WTC11 (cell line): ENCODE data around the gene KLHL13. TPM values are rescaled to one million over a fixed set of nuclear protein-coding genes. Genes with fewer than 3 reads are reported as not detected.
"Not testable (repeated sequence)": the region's sequence is repeated elsewhere in the genome, so short reads cannot be mapped to it uniquely, and the experiment has no call there.

ENCODE experiments used
- ATAC-seq: fragments of 200-7000 bp; cut with Tn5 transposase; 2 replicates; pipeline ENCODE4 v1.10.0; 2021; ENCODE audit warnings: mild to moderate bottlenecking, moderate library complexity
- CTCF ChIA-PET: fragments of 300-600 bp; sonication (Branson Sonifier 250); formaldehyde crosslinking; loops from one replicate; lab custom pipeline; 2021; ENCODE audit warnings: antibody characterized with exemption; lab: Charles Lee
- POLR2A ChIA-PET: fragments of 350-600 bp; sonication (Branson Sonifier 250); formaldehyde crosslinking; loops from one replicate; lab custom pipeline; 2021; ENCODE audit warnings: antibody characterized with exemption; lab: Charles Lee
- DNase-seq: peaks from one replicate; pipeline ENCODE4 v3.0.0; 2021; ENCODE audit warnings: low spot score
- H3K27ac Mint-ChIP-seq: 2 replicates; pipeline ENCODE4 v1.8.0; 2021; ENCODE audit warnings: mixed read lengths
- H3K27me3 Mint-ChIP-seq: 2 replicates; pipeline ENCODE4 v1.8.0; 2021; ENCODE audit warnings: low read depth, mild to moderate bottlenecking, moderate library complexity, mixed read lengths
- H3K36me3 Mint-ChIP-seq: 2 replicates; pipeline ENCODE4 v1.8.0; 2021; ENCODE audit warnings: mixed read lengths
- H3K4me1 Mint-ChIP-seq: 2 replicates; pipeline ENCODE4 v1.8.0; 2022; ENCODE audit warnings: mixed read lengths
- H3K4me3 Mint-ChIP-seq: 2 replicates; pipeline ENCODE4 v1.8.0; 2021; ENCODE audit warnings: mild to moderate bottlenecking, moderate library complexity, mixed read lengths
- H3K9me3 Mint-ChIP-seq: 2 replicates; pipeline ENCODE4 v1.8.0; 2021; ENCODE audit warnings: mixed read lengths
- AFF4 ChIP-seq: sonication (generic); formaldehyde crosslinking; IDR thresholded peaks from 2 replicates; pipeline ENCODE4 v1.8.1; 2023; ENCODE audit warnings: mild to moderate bottlenecking, missing genetic modification reagents, borderline replicate concordance
- ELF4 ChIP-seq: sonication (generic); formaldehyde crosslinking; IDR thresholded peaks from 2 replicates; pipeline ENCODE4 v1.8.1; 2022; ENCODE audit warnings: low read depth, mild to moderate bottlenecking, moderate library complexity, missing genetic modification reagents
- FOXK1 ChIP-seq: sonication (generic); formaldehyde crosslinking; IDR thresholded peaks from 2 replicates; pipeline ENCODE4 v1.8.0; 2022; ENCODE audit warnings: mild to moderate bottlenecking, moderate library complexity, missing genetic modification reagents
- FOXP1 ChIP-seq: sonication (generic); formaldehyde crosslinking; IDR thresholded peaks from 2 replicates; pipeline ENCODE4 v1.8.0; 2022; ENCODE audit warnings: missing genetic modification reagents, mild to moderate bottlenecking, moderate library complexity, borderline replicate concordance
- GABPB1 ChIP-seq: sonication (generic); formaldehyde crosslinking; IDR thresholded peaks from 2 replicates; pipeline ENCODE4 v1.8.1; 2023; ENCODE audit warnings: mild to moderate bottlenecking, missing genetic modification reagents
- IRF2 ChIP-seq: sonication (generic); formaldehyde crosslinking; IDR thresholded peaks from 2 replicates; pipeline ENCODE4 v1.8.0; 2022; ENCODE audit warnings: low read depth, missing genetic modification reagents, borderline replicate concordance
- JAZF1 ChIP-seq: fragments of 250-450 bp; sonication (Bioruptor Pico); IDR thresholded peaks from 2 replicates; pipeline ENCODE4 v1.9.0; 2021; ENCODE audit warnings: moderate library complexity, mild to moderate bottlenecking, inconsistent platforms
- MAX ChIP-seq: sonication (generic); formaldehyde crosslinking; IDR thresholded peaks from 2 replicates; pipeline ENCODE4 v1.8.0; 2022; ENCODE audit warnings: mild to moderate bottlenecking, missing genetic modification reagents
- MYBL2 ChIP-seq: sonication (generic); formaldehyde crosslinking; IDR thresholded peaks from 2 replicates; pipeline ENCODE4 v1.8.1; 2023; ENCODE audit warnings: mild to moderate bottlenecking, moderate library complexity, missing genetic modification reagents
- NFYB ChIP-seq: sonication (generic); formaldehyde crosslinking; conservative IDR thresholded peaks from 2 replicates; pipeline ENCODE4 v1.8.0; 2022; ENCODE audit warnings: low read depth, missing genetic modification reagents
- NR1H2 ChIP-seq: sonication (generic); formaldehyde crosslinking; IDR thresholded peaks from 2 replicates; pipeline ENCODE4 v1.9.0; 2021; ENCODE audit warnings: mild to moderate bottlenecking, moderate library complexity, missing genetic modification reagents
- NR3C1 ChIP-seq: sonication (generic); formaldehyde crosslinking; conservative IDR thresholded peaks from 2 replicates; pipeline ENCODE4 v1.8.1; 2023; ENCODE audit warnings: low read depth, mild to moderate bottlenecking, missing genetic modification reagents
- PRRX2 ChIP-seq: fragments of 250-450 bp; sonication (Bioruptor Pico); IDR thresholded peaks from 2 replicates; pipeline ENCODE4 v1.8.0; 2021; ENCODE audit warnings: mild to moderate bottlenecking
- RORB ChIP-seq: fragments of 250-450 bp; sonication (Bioruptor Pico); IDR thresholded peaks from 2 replicates; pipeline ENCODE4 v1.9.0; 2021; ENCODE audit warnings: mild to moderate bottlenecking
- SMAD3 ChIP-seq: sonication (generic); formaldehyde crosslinking; IDR thresholded peaks from 2 replicates; pipeline ENCODE4 v1.8.0; 2022; ENCODE audit warnings: missing genetic modification reagents, mild to moderate bottlenecking, borderline replicate concordance
- SMAD4 ChIP-seq: sonication (generic); formaldehyde crosslinking; IDR thresholded peaks from 2 replicates; pipeline ENCODE4 v1.8.0; 2022; ENCODE audit warnings: mild to moderate bottlenecking, missing genetic modification reagents
- TEAD1 ChIP-seq: sonication (generic); formaldehyde crosslinking; IDR thresholded peaks from 2 replicates; pipeline ENCODE4 v1.8.0; 2022; ENCODE audit warnings: mild to moderate bottlenecking, missing genetic modification reagents
- TP53 ChIP-seq: sonication (generic); formaldehyde crosslinking; IDR thresholded peaks from 2 replicates; pipeline ENCODE4 v1.8.1; 2023; ENCODE audit warnings: mild to moderate bottlenecking, missing genetic modification reagents
- USF1 ChIP-seq: sonication (generic); formaldehyde crosslinking; IDR thresholded peaks from 2 replicates; pipeline ENCODE4 v1.8.0; 2022; ENCODE audit warnings: mild to moderate bottlenecking, missing genetic modification reagents
- ZBTB43 ChIP-seq: sonication (generic); formaldehyde crosslinking; IDR thresholded peaks from 2 replicates; pipeline ENCODE4 v1.8.1; 2023; ENCODE audit warnings: mild to moderate bottlenecking, missing genetic modification reagents
- ZNF263 ChIP-seq: sonication (generic); formaldehyde crosslinking; IDR thresholded peaks from 2 replicates; pipeline ENCODE4 v1.8.1; 2022; ENCODE audit warnings: low read depth, mild to moderate bottlenecking, moderate library complexity, missing genetic modification reagents
- ZNF317 ChIP-seq: sonication (generic); formaldehyde crosslinking; IDR thresholded peaks from 2 replicates; pipeline ENCODE4 v1.8.1; 2023; ENCODE audit warnings: low read depth, mild to moderate bottlenecking, moderate library complexity, missing genetic modification reagents, borderline replicate concordance
- ZNF416 ChIP-seq: fragments of 250-450 bp; sonication (Bioruptor Pico); IDR thresholded peaks from 2 replicates; pipeline ENCODE4 v1.9.0; 2021; ENCODE audit warnings: mild to moderate bottlenecking, inconsistent platforms
- ZNF423 ChIP-seq: fragments of 250-450 bp; sonication (Bioruptor Pico); IDR thresholded peaks from 2 replicates; pipeline ENCODE4 v2.1.2; 2022; ENCODE audit warnings: mild to moderate bottlenecking, moderate library complexity
- ZNF512 ChIP-seq: sonication (generic); formaldehyde crosslinking; IDR thresholded peaks from 2 replicates; pipeline ENCODE4 v1.8.1; 2022; ENCODE audit warnings: missing genetic modification reagents, borderline replicate concordance
- total RNA-seq: library from RNA; stranded (reverse); gene quantifications from 3 replicates; pipeline ENCODE4 v1.2.3, GENCODE V29; 2021

KLHL13 gene
- total RNA-seq, 1 experiment from 2014 or later = 7.7 TPM

- H3K36me3 Mint-ChIP-seq = no peaks in the 10 kb centered on the region
- no peak for ATAC-seq
- no peaks in the 10 kb centered on the region for H3K4me1 Mint-ChIP-seq
- H3K27ac Mint-ChIP-seq = no peak overlapping the region
- no peak for DNase-seq
- CTCF ChIA-PET = no interaction called here
- no peak for TF ChIP-seq USF1
- no peak for TF ChIP-seq PRRX2 (CRISPR knock-in tag)
- TF ChIP-seq ZBTB43 (CRISPR knock-in tag) = no peak
- TF ChIP-seq NR1H2 (CRISPR knock-in tag) = no peak
- no peak for TF ChIP-seq ZNF263 (CRISPR knock-in tag)
- no peak for TF ChIP-seq MAX (CRISPR knock-in tag)
- no peak for TF ChIP-seq ZNF416 (CRISPR knock-in tag)
- no peak for TF ChIP-seq AFF4 (CRISPR knock-in tag)
- no peak for TF ChIP-seq ELF4 (CRISPR knock-in tag)
- TF ChIP-seq MYBL2 (CRISPR knock-in tag) = no peak
- no peak for TF ChIP-seq ZNF512 (CRISPR knock-in tag)
- TF ChIP-seq ZNF317 (CRISPR knock-in tag) = no peak
- no peak for TF ChIP-seq JAZF1 (CRISPR knock-in tag)
- TF ChIP-seq ZNF423 (CRISPR knock-in tag) = no peak
- no peak for TF ChIP-seq NR3C1 (CRISPR knock-in tag)
- no peaks in the 10 kb centered on the region; the same call in 1 of the 2 replicates for H3K27me3 Mint-ChIP-seq
- no peak overlapping the region for H3K4me3 Mint-ChIP-seq
- POLR2A ChIA-PET = no interaction called here
- H3K9me3 Mint-ChIP-seq = no peaks in the 10 kb centered on the region
Measured at GRCh38 chrX:118148737-118149136, 32.1 kb upstream of the KLHL13 start.

GRCh38 chrX:118147771-118148170 lies 31.2 kb upstream of the KLHL13 start:
- CTCF ChIA-PET = not testable (repeated sequence)

GRCh38 chrX:118143578-118143977 lies 27.0 kb upstream of the KLHL13 start:
- H3K4me3 Mint-ChIP-seq = no peak overlapping the region
- TF ChIP-seq TP53 (CRISPR knock-in tag) (no peak), RORB (CRISPR knock-in tag) (no peak), FOXK1 (CRISPR knock-in tag) (no peak), NFYB (CRISPR knock-in tag) (no peak), GABPB1 (CRISPR knock-in tag) (no peak), IRF2 (CRISPR knock-in tag) (no peak), FOXP1 (CRISPR knock-in tag) (no peak), SMAD4 (no peak), TEAD1 (CRISPR knock-in tag) (no peak), SMAD3 (CRISPR knock-in tag) (no peak), USF1 (no peak)

More at GRCh38 chrX:118147771-118148170, 31.2 kb upstream of the KLHL13 start:
- H3K27me3 Mint-ChIP-seq, ATAC-seq, H3K4me1 Mint-ChIP-seq, DNase-seq, H3K4me3 Mint-ChIP-seq, POLR2A ChIA-PET, H3K27ac Mint-ChIP-seq, H3K36me3 Mint-ChIP-seq, H3K9me3 Mint-ChIP-seq: not testable (repeated sequence)

More at GRCh38 chrX:118143578-118143977, 27.0 kb upstream of the KLHL13 start:
- Mint-ChIP-seq H3K27ac (no peak overlapping the region), H3K4me1 (no peaks in the 10 kb centered on the region), H3K36me3 (no peaks in the 10 kb centered on the region), H3K27me3 (no peaks in the 10 kb centered on the region), H3K9me3 (peaks cover under 1% of the 10 kb centered on the region; the same call in 1 of the 2 replicates)
- no peak for DNase-seq
- ATAC-seq = no peak
- ChIA-PET POLR2A (interaction anchor here (0.6 kb wide), 1 partner anchor 347 kb away, joined by 3 read pairs; no protein-coding TSS in a partner anchor), CTCF (no interaction called here)
